Kidney epithelial cell (primary cell): ENCODE measurements around the gene CYGB. TPM values are rescaled to one million over a fixed set of nuclear protein-coding genes. Genes with fewer than 3 reads are reported as not detected.
A peak's percentile ranks its signal among the peaks of the same experiment; 100 is the strongest.

ENCODE experiments used
- DNase-seq: peaks from one replicate; pipeline ENCODE4 v3.0.0-alpha.2; 2010; ENCODE audit warnings: low read depth
- H3K27me3 ChIP-seq: 2 replicates; pipeline ENCODE4 v1.6.0; 2011; ENCODE audit warnings: low read length; ENCODE audit not compliant: control insufficient read depth, insufficient read depth
- H3K36me3 ChIP-seq: 2 replicates; pipeline ENCODE4 v1.5.1; 2011; ENCODE audit warnings: low read length; ENCODE audit not compliant: control insufficient read depth, insufficient read depth
- H3K4me3 ChIP-seq: 2 replicates; pipeline ENCODE4 v1.5.1; 2011; ENCODE audit warnings: low read depth, mild to moderate bottlenecking, control low read depth, low read length
- total RNA-seq: library from RNA; depleted of rRNA; stranded (reverse); fragments of >200 nt; gene quantifications from 2 replicates; pipeline ENCODE4 v1.2.3, GENCODE V29; 2015
- TF ChIP-seq, protein P1 (sequence below): IDR thresholded peaks from 2 replicates; pipeline ENCODE4 v1.5.1; 2011; ENCODE audit warnings: mild to moderate bottlenecking, moderate library complexity, low read length, control low read depth, inconsistent platforms; ENCODE audit not compliant: insufficient read depth, poor library complexity, severe bottlenecking

Gene CYGB
- total RNA-seq, 1 donor from 2014 or later = 16.9 TPM

DNA sequence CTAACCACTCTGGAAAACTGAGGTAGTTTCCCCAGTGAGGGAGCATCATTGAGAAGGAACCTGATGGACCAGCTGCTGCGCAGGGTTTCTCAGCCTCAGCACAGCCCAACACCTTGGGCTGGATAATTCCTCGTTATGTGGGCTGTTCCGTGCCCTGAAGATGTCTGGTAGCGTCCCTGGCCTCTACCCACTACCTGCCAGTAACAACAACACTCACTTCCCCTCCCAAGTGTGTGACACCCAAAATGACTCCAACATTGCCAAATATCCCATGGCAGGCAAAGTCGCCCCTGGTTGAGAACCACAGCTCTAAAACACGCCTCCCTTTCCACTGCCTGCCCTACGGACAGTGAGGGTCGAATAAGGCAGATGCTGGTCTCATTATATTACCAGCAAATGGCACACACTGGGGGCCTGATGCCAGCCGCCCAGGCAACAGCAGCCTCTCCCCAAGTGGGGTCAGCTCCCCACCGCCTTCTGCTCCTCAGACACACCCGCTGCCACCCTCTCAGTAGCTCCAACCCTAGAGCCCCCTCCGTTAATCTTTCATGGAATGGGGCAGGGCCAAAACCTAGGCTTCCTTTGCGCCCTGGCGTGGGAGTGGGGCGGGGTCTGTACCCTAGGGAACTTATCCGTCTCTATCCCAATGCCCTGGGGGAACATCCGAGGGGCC is 37.3 kb downstream of the CYGB start:
- TF ChIP-seq, protein P1, sequence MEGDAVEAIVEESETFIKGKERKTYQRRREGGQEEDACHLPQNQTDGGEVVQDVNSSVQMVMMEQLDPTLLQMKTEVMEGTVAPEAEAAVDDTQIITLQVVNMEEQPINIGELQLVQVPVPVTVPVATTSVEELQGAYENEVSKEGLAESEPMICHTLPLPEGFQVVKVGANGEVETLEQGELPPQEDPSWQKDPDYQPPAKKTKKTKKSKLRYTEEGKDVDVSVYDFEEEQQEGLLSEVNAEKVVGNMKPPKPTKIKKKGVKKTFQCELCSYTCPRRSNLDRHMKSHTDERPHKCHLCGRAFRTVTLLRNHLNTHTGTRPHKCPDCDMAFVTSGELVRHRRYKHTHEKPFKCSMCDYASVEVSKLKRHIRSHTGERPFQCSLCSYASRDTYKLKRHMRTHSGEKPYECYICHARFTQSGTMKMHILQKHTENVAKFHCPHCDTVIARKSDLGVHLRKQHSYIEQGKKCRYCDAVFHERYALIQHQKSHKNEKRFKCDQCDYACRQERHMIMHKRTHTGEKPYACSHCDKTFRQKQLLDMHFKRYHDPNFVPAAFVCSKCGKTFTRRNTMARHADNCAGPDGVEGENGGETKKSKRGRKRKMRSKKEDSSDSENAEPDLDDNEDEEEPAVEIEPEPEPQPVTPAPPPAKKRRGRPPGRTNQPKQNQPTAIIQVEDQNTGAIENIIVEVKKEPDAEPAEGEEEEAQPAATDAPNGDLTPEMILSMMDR = no peak
- no peak for DNase-seq
- Histone ChIP-seq H3K4me3 (peak overlapping the region; percentile 86), H3K27me3 (no peaks in the 10 kb centered on the region), H3K36me3 (no peaks in the 10 kb centered on the region)

DNA sequence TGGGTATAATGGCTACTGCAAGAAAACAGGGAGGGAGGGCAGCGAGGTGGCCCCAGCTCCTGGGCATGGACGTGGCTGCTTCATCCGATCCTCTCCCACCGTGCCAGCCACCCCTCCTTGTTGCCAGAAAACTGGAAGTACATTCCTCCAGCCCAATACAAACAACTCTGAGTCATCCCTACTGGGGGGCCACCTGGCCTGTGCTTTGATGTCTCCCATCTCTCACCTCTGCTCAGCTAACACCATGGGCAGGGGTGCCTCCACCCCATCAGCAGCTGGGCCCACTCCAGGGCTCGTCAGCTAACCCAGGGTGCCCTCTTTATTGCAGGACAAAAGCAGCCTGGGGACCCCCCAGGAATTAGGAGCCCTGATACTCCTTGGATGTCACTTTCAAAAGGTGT is 38.2 kb downstream of the CYGB start:
- DNase-seq = no peak
- TF ChIP-seq, protein P1 = no peak

DNA sequence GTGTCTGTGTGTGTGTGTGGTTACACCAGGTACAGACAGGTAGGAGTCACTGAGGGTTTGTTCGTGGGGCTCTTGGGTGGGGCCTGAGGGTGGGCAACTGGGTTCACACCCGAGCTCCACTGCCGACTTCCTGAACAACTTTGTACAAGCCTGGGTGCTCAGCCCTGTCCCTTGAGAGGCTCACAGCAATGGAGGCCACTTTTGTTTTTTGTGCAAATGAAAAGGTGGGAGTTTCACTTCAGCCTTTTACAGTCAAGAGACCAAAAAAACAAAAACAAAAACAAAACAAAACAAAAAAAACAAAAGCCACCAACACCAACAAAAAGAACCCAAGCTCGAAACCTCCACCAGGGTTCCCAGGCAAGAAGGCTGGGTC is 38.6 kb downstream of the CYGB start:
- no peak for DNase-seq
- H3K27me3 ChIP-seq = no peaks in the 10 kb centered on the region
- H3K4me3 ChIP-seq = no peak overlapping the region
- TF ChIP-seq, protein P1 = no peak
- H3K36me3 ChIP-seq = no peaks in the 10 kb centered on the region

More for the DNA sequence above, 38.2 kb downstream of the CYGB start:
- no peak overlapping the region for H3K4me3 ChIP-seq
- H3K27me3 ChIP-seq = no peaks in the 10 kb centered on the region
- no peaks in the 10 kb centered on the region for H3K36me3 ChIP-seq

DNA sequence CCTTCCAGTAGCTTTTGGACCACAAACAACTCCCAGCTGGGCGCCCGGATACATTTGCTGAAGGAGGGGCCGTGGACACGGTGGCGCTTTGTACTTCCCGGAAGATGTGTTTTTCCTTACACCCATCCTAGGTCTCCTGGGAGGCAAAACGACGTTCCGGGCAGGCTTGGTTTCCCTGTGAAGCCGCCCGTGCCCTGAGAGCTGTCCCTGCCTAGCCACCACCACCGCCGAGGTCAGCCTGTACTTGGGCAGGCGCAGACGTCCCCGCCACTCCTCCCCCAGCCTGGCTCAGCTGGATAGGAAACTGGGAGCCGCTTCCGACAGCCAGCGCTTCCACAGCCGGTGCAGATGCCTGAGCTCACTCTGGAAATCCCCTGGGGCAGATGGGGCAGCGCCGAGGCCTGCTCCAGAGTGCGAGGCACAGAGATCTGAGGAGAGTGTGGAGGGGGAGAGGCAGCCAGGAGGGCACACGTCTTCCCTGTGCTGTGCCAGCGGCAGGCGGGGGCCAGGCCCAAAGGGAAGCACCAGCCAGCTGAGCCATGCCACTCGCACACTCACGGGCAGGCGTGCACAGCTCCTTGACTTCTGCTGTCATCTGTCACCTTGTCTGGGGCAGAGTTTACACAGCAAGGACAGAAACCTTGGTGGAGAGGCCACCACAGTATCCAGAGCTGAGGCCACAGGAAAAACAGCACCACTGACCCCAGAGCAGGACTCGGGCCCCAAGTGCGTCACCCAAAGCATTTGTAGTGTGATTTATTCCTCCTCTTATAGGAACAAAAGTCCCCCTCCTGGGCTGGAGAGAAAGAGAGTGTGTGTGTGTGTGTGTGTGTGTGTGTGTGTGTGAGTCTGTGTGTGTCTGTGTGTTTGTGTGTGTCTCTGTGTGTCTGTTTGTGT is 39.3 kb downstream of the CYGB start:
- no peaks in the 10 kb centered on the region for H3K27me3 ChIP-seq
- H3K36me3 ChIP-seq = peaks cover 1% of the 10 kb centered on the region
- H3K4me3 ChIP-seq = no peak overlapping the region
- peak; percentile 77 for DNase-seq
- TF ChIP-seq, protein P1 = no peak

DNA sequence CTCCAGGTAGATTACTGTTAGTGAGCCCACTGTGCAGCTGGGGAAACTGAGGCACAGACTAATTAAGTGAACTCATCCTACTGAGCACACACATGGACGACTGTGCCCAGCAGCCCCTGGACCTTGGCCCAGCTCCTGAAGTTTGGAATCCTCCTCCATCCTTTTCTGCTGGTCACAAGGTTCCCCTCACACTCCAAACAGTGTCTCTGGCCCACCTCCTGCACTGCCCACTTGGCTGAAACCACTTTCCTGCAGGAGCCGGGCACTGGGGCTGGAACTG is 39.9 kb downstream of the CYGB start:
- H3K36me3 ChIP-seq = peaks cover 1% of the 10 kb centered on the region
- TF ChIP-seq, protein P1 = no peak
- H3K27me3 ChIP-seq = no peaks in the 10 kb centered on the region
- DNase-seq = no peak
- no peak overlapping the region for H3K4me3 ChIP-seq

DNA sequence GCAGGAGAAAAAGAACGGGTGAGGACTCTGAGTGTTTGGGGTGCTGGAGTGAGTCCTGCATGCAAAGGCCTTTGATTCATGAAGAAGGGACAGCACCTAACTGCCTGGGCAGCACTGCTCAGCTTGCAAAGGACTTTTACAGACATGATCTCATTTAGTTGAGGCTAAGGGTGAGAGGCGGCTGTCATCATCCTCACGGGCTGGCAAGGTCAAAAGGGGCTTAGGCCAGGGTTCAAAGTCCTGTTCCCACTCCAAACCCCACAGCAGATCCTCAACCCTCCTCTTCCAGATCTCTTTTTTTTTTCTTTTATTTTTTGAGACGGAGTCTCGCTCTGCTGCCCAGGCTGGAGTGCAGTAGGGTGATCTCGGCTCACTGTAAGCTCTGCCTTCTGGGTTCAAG is 41.0 kb downstream of the CYGB start:
- no peak overlapping the region for H3K4me3 ChIP-seq
- H3K27me3 ChIP-seq = no peaks in the 10 kb centered on the region
- no peak for DNase-seq
- TF ChIP-seq, protein P1 = no peak
- peaks cover 1% of the 10 kb centered on the region for H3K36me3 ChIP-seq
